Gastrocnemius medialis (tissue), 4 donors: ENCODE data around the gene HAUS6. TPM values are rescaled to one million over a fixed set of nuclear protein-coding genes. Genes with fewer than 3 reads are reported as not detected.
A peak's percentile ranks its signal among the peaks of the same experiment; 100 is the strongest.
"Not testable (repeated sequence)": the region's sequence is repeated elsewhere in the genome, so short reads cannot be mapped to it uniquely, and the experiment has no call there.

Experiments
- ATAC-seq, 2 donors: fragments of 150-250 bp; one replicate each; pipeline ENCODE4 v1.9.1; 2016
- DNase-seq, 2 donors: peaks; one replicate each; pipeline ENCODE4 v3.0.0-alpha.2; 2019
- H3K27ac ChIP-seq, 4 donors: fragments of 200-600 bp; sonication (generic); 1 replicate in 1 of 4; 2 replicates in 3 of 4; pipeline ENCODE4 v1.5.1; 2016 to 2018; ENCODE audit warnings: mild to moderate bottlenecking in 2 of 4, moderate library complexity in 1 of 4
- H3K27me3 ChIP-seq, 3 donors: fragments of 200-600 bp; sonication (generic) in 2 of 3; 1 replicate in 1 of 3; 2 replicates in 2 of 3; pipeline versions ENCODE4 v1.5.1 to v1.6.0; 2016 to 2019; ENCODE audit warnings: mild to moderate bottlenecking in 1 of 3, moderate library complexity in 1 of 3
- H3K36me3 ChIP-seq, 2 donors: fragments of 200-600 bp; sonication (generic) in 1 of 2; one replicate each; pipeline ENCODE4 v1.5.1; 2017 to 2018
- H3K4me1 ChIP-seq, 2 donors: fragments of 200-600 bp; sonication (generic) in 1 of 2; one replicate each; pipeline ENCODE4 v1.5.1; 2016 to 2017; ENCODE audit warnings: mild to moderate bottlenecking in 2 of 2
- H3K4me3 ChIP-seq, 4 donors: fragments of 200-600 bp; sonication (generic) in 3 of 4; 1 replicate in 1 of 4; 2 replicates in 3 of 4; pipeline ENCODE4 v1.5.1; 2016 to 2019; ENCODE audit warnings: mild to moderate bottlenecking in 2 of 4
- H3K9me3 ChIP-seq, 3 donors: fragments of 200-600 bp; sonication (generic) in 2 of 3; 1 replicate in 1 of 3; 2 replicates in 2 of 3; pipeline ENCODE4 v1.5.1; 2016 to 2019
- CTCF ChIP-seq, 5 experiments: fragments of 450-650 bp in 3 of 5; fragments of 200-600 bp in 2 of 5; sonication (generic) in 2 of 5; IDR thresholded peaks in 4 of 5; conservative IDR thresholded peaks in 1 of 5; 1 replicate in 4 of 5; 2 replicates in 1 of 5; pipeline ENCODE4 v1.5.1; 2016 to 2019; ENCODE audit warnings: antibody characterized with exemption in 5 of 5, mild to moderate bottlenecking in 3 of 5, moderate library complexity in 3 of 5
- POLR2A ChIP-seq, 2 donors: fragments of 450-650 bp; IDR thresholded peaks; one replicate each; pipeline ENCODE4 v1.6.1; 2017; ENCODE audit warnings: antibody characterized with exemption in 2 of 2, mild to moderate bottlenecking in 2 of 2, moderate library complexity in 2 of 2
- in situ Hi-C, 4 donors: fragments of 200-750 bp; cut with MboI; loops; one replicate each; pipeline versions ENCODE4 v1.15.0 to v1.8.0; 2017; ENCODE audit warnings: low sequenced_read_pairs in 4 of 4
- intact Hi-C: fragments of 100-400 bp; cut with DNase I; formaldehyde crosslinking; loops from one replicate; pipeline ENCODE4 v1.15.1; 2023; ENCODE audit warnings: low total_unique reads
- total RNA-seq, 4 donors: library from RNA; depleted of rRNA; stranded (reverse); fragments of >200 nt; gene quantifications; one replicate each; pipeline versions ENCODE4 v1.1.0 to v1.2.3, GENCODE V29; 2016

The HAUS6 gene
- total RNA-seq, 4 donors from 2014 or later, result 3.7 to 6.3 (median 5.3) TPM

DNA sequence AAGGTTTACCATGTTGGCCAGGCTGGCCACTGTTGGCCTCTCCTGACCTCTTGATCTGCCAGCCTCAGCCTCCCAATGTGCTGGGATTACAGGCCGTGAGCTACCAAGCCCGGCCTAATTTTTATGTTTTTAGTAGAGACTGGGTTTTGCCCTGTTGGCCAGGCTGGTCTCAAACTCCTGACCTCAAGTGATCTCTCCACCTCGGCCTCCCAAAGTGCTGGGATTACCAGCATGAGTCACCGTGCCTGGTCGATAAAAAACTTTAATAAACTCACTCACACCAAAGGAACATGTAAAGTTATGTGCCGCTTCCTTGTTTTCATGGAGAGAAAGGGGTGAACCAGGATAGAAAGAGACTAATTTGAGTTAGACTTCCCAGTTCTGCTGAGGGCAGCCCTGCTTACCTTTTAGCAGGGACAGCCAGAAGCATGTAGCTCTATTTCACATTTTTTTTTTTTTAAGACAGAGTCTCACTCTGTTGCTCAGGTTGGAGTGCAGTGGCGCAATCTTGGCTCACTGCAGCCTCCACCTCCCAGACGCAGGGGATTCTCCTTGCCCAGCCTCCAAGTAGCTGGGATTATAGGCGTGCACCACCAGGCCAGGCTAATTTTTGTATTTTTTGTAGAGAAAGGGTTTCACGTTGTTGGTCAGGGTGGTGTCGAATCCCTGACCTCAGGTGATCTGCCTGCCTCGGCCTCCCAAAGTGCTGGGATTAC lies 11.4 kb upstream of the HAUS6 start:
- TF ChIP-seq POLR2A (IDR thresholded peaks at IDR 0.05) (peak in 1 of 2 donors; percentile 4), CTCF (IDR thresholded peaks at IDR 0.05 in 4 of 5, conservative IDR thresholded peaks at IDR 0.05 in 1 of 5) (no peak)
- in situ Hi-C loops, result no loop called here
- peaks cover 8 to 88% of the 10 kb centered on the region in 2 donors for H3K36me3 ChIP-seq

GRCh38 chr9:19113064-19113611 lies 10.4 kb upstream of the HAUS6 start:
- H3K27me3 ChIP-seq, intact Hi-C loops, DNase-seq, in situ Hi-C loops, H3K9me3 ChIP-seq, ATAC-seq, H3K4me3 ChIP-seq: not testable (repeated sequence)
- peak overlapping the region; percentile 95 to 98 (median 96) for H3K27ac ChIP-seq
- peaks cover 8 to 88% of the 10 kb centered on the region in 2 donors for H3K36me3 ChIP-seq
- H3K4me1 ChIP-seq, result peaks cover 24 to 36% of the 10 kb centered on the region in 2 donors

More for the DNA sequence above, 11.4 kb upstream of the HAUS6 start:
- H3K27me3 ChIP-seq, result no peaks in the 10 kb centered on the region
- peak overlapping the region; percentile 95 to 98 (median 96) for H3K27ac ChIP-seq
- H3K4me1 ChIP-seq, result peaks cover 28 to 46% of the 10 kb centered on the region in 2 donors
- ATAC-seq (no peak), DNase-seq (no peak)
- no peaks in the 10 kb centered on the region for H3K9me3 ChIP-seq
- H3K4me3 ChIP-seq, result no peak overlapping the region
- intact Hi-C loops, result no loop called here

DNA sequence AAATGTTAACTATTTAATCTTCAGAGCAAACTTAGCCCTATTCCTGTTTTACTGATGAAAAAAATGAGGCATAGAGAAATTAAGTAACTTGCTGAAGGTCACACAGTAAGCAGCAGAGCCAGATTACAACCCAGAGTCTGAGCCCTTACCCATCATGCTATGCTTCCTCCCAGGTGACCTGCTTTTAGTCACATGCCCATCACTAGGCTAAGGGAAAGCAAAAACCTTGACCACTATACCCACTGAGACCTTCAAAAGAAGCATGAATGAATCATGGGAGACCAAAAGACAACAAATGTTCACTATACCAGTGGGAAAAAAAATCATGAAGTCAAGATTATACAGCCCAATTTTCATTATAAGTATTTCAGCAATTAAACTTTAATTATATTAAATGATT lies 5.3 kb upstream of the HAUS6 start:
- Histone ChIP-seq H3K4me3 (no peak overlapping the region), H3K27me3 (no peaks in the 10 kb centered on the region), H3K36me3 (peaks cover 0 to 51% of the 10 kb centered on the region in 2 donors), H3K9me3 (no peaks in the 10 kb centered on the region), H3K4me1 (peaks cover 0 to 6% of the 10 kb centered on the region in 2 donors), H3K27ac (peak overlapping the region in 3 of 4 donors; percentile 2 to 78 (median 13))
- intact Hi-C loops, result no loop called here
- DNase-seq (no peak), ATAC-seq (no peak)
- in situ Hi-C loops, result loop anchor here in 2 of 4 donors (10.0 kb wide), 1 partner anchor 57 kb away; no protein-coding TSS in a partner anchor
- TF ChIP-seq CTCF (IDR thresholded peaks at IDR 0.05 in 4 of 5, conservative IDR thresholded peaks at IDR 0.05 in 1 of 5) (no peak), POLR2A (IDR thresholded peaks at IDR 0.05) (no peak)

- no peak overlapping the region for H3K4me3 ChIP-seq
- no peaks in the 10 kb centered on the region for H3K27me3 ChIP-seq
- H3K9me3 ChIP-seq, result no peaks in the 10 kb centered on the region
- in situ Hi-C loops, result loop anchor here in 3 of 4 donors (5.0 to 10.0 kb wide), 2 partner anchors 60 to 78 kb away; no protein-coding TSS in a partner anchor
- peaks cover 21 to 23% of the 10 kb centered on the region in 2 donors for H3K4me1 ChIP-seq
- ATAC-seq (no peak), DNase-seq (no peak)
- peaks cover 0 to 18% of the 10 kb centered on the region in 2 donors for H3K36me3 ChIP-seq
- no peak for TF ChIP-seq POLR2A (IDR thresholded peaks at IDR 0.05)
- no peak for TF ChIP-seq CTCF (IDR thresholded peaks at IDR 0.05 in 4 of 5, conservative IDR thresholded peaks at IDR 0.05 in 1 of 5)
- peak overlapping the region; percentile 27 to 95 (median 84) for H3K27ac ChIP-seq
- intact Hi-C loops, result loop anchor here (5.0 kb wide), 2 partner anchors 68 to 278 kb away; partner anchors contain the start of gene RPS6
Measured at GRCh38 chr9:19104515-19105282, 2.0 kb upstream of the HAUS6 start.
